LHCN-M2 (cell line): Measurements from ENCODE around the gene KATNB1. TPM values are rescaled to one million over a fixed set of nuclear protein-coding genes. Genes with fewer than 3 reads are reported as not detected.

Experiments
- total RNA-seq: library from RNA; depleted of rRNA; stranded (reverse); fragments of >200 nt; gene quantifications from 2 replicates; pipeline ENCODE4 v1.2.3, GENCODE V29; 2014; rRNA removed

KATNB1 gene
- total RNA-seq, 1 experiment from 2014 or later, result 23.7 TPM

Other genes starting within 250 kb of the KATNB1 start
- gene DOK4, start 249.3 kb upstream of the KATNB1 start, total RNA-seq, result 36.5 and 36.6 TPM in 2 replicates
- gene CCDC102A, start 199.2 kb upstream of the KATNB1 start, total RNA-seq, result 7.7 and 9.9 TPM in 2 replicates
- not detected in 2 replicates for gene ADGRG5, start 193.1 kb upstream of the KATNB1 start, total RNA-seq
- 1.3 and 5.5 TPM in 2 replicates for gene ADGRG1, start 107.1 kb upstream of the KATNB1 start, total RNA-seq
- gene ADGRG3, start 67.5 kb upstream of the KATNB1 start, total RNA-seq, result not detected in 2 replicates
- not detected in 2 replicates for gene DRC7, start 41.0 kb upstream of the KATNB1 start, total RNA-seq
- gene KIFC3, start 66.7 kb downstream of the KATNB1 start, total RNA-seq, result 76.8 and 77.4 TPM in 2 replicates
- gene CNGB1, start 235.4 kb downstream of the KATNB1 start, total RNA-seq, result not detected in 2 replicates